Adrenal gland (tissue), 12 donors: ENCODE measurements around the gene BCL2L1. TPM values are rescaled to one million over a fixed set of nuclear protein-coding genes. Genes with fewer than 3 reads are reported as not detected.
"Not testable (repeated sequence)": the region's sequence is repeated elsewhere in the genome, so short reads cannot be mapped to it uniquely, and the experiment has no call there.

Experiments used
- DNase-seq, 7 donors: peaks; one replicate each; pipeline ENCODE4 v3.0.0-alpha.2; 2019 to 2020
- H3K27ac ChIP-seq, 5 donors: fragments of 200-600 bp; sonication (generic) in 4 of 5; 1 replicate in 3 of 5; 2 replicates in 2 of 5; pipeline versions ENCODE4 v1.5.1 to v1.8.0; 2016 to 2020; ENCODE audit warnings: mild to moderate bottlenecking in 1 of 5
- H3K27me3 ChIP-seq: fragments of 200-600 bp; 2 replicates; pipeline ENCODE4 v1.8.0; 2021
- H3K36me3 ChIP-seq, 2 donors: fragments of 200-600 bp; replicated peaks in 1 of 2; 1 replicate in 1 of 2; 2 replicates in 1 of 2; pipeline versions ENCODE4 v1.5.1 to v1.8.0; 2018 to 2022
- H3K4me1 ChIP-seq, 2 donors: fragments of 200-600 bp; replicated peaks in 1 of 2; 1 replicate in 1 of 2; 2 replicates in 1 of 2; pipeline versions ENCODE4 v1.5.1 to v1.8.0; 2018 to 2021
- H3K4me3 ChIP-seq, 4 donors: fragments of 200-600 bp; sonication (generic) in 3 of 4; one replicate each; pipeline ENCODE4 v1.5.1; 2016 to 2018
- H3K9me3 ChIP-seq, 3 donors: fragments of 200-600 bp; sonication (generic) in 1 of 3; replicated peaks in 1 of 3; 1 replicate in 2 of 3; 2 replicates in 1 of 3; pipeline versions ENCODE4 v1.5.1 to v1.8.0; 2016 to 2021
- POLR2A ChIP-seq, 2 donors: fragments of 450-650 bp; IDR thresholded peaks; one replicate each; pipeline ENCODE4 v1.6.1; 2017; ENCODE audit warnings: antibody characterized with exemption in 2 of 2, mild to moderate bottlenecking in 2 of 2, moderate library complexity in 1 of 2
- WGBS, 4 donors: extraction: QIAGEN DNeasy Blood & Tissue Kit in 2 of 4; methylation state at CpG; one replicate each; pipeline versions ENCODE4 v1.1.5 to v1.1.7; 2013 to 2017; 5-methylcytosine and 5-hydroxymethylcytosine counted together
- intact Hi-C, 2 donors: fragments of 100-400 bp; cut with DNase I; formaldehyde crosslinking; loops; one replicate each; pipeline versions ENCODE4 v1.14.1 to v1.15.0; 2022 to 2023
- polyA plus RNA-seq, 3 donors: library from polyadenylated mRNA; stranded (reverse); fragments of 200-250 nt in 2 of 3; fragments of 350-450 nt in 1 of 3; fragmentation: Illumina TruSeq in 1 of 3; extraction: RNeasy Lipid Tissue Mini Kit (QIAGEN cat#74804) in 1 of 3; gene quantifications; one replicate each; pipeline ENCODE4 v1.2.3, GENCODE V29; 2013 to 2014
- total RNA-seq, 9 donors: library from RNA; depleted of rRNA in 4 of 9; stranded (reverse); fragments of >200 nt in 4 of 9; fragments of 120-200 nt in 1 of 9; fragmentation: NEBNext Ultra II Directional in 1 of 9; extraction: Animal tissue kit (Norgen Biotek cat#: 25700) in 1 of 9; gene quantifications; one replicate each; pipeline versions ENCODE4 v1.1.0 to v1.2.4, GENCODE V29; 2013 to 2023
- TF ChIP-seq, protein P1 (sequence below), 6 experiments: fragments of 450-650 bp in 4 of 6; fragments of 200-600 bp in 2 of 6; sonication (generic) in 1 of 6; IDR thresholded peaks; 1 replicate in 5 of 6; 2 replicates in 1 of 6; pipeline versions ENCODE4 v1.5.1 to v1.8.0; 2016 to 2021; ENCODE audit warnings: antibody characterized with exemption in 6 of 6, mild to moderate bottlenecking in 2 of 6, moderate library complexity in 1 of 6
- donor health status: healthy with polysubstance abuse.
- donor health status: Bipolar disorder and iron deficiency.
- donor health status: DM: yes; HTN: yes; CAD: no.
- donor health status: DM: no; HTN: no; CAD: no.
- donor health status: DM: no; HTN: no; CAD: no.
- donor health status: DM: yes; HTN: yes; CAD: no.

Gene BCL2L1
- total and polyA plus RNA-seq, 12 donors, result 40.2 to 143 (median 64.4) TPM

DNA sequence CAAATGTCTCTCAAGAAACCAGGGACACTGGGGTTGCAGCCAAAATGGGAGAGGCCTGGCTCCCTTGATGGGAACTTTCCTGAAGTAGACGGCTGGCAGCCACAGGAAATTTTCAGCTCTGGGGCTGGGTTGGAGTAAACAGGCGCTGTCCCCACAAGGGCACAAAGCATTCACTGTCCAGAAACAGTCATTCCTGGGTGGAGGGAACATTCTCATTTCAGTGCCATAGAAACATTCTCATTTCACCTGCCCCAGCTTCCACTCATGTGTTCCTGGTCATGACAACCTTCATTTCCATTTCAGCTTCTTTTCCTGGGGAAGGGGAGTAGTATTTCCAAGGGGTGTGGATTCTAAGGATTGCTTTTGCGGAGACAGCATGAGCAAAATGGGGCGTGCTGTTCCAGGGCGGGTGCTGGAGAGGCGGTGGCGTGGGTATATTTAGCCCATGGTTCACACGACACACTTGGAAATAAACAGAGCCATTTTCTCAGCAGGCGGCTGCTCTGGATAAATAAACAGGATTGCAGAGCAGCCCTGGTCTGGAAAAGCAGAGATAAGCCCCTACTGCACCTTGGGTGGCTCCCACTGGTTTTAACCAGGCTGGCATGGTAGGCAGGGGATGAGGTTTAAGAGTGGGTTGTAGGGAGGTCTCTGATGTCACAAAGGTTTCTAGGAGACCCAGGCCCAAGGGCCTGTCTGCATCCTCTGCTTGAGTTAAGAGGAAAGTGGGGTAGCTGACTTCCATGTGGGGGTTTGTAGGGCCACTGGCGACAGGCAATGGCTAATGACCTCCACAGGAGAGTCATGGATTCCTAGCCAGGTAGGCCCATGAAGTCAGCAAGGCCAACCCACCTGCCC lies 52.1 kb downstream of the BCL2L1 start:
- TF ChIP-seq, protein P1, sequence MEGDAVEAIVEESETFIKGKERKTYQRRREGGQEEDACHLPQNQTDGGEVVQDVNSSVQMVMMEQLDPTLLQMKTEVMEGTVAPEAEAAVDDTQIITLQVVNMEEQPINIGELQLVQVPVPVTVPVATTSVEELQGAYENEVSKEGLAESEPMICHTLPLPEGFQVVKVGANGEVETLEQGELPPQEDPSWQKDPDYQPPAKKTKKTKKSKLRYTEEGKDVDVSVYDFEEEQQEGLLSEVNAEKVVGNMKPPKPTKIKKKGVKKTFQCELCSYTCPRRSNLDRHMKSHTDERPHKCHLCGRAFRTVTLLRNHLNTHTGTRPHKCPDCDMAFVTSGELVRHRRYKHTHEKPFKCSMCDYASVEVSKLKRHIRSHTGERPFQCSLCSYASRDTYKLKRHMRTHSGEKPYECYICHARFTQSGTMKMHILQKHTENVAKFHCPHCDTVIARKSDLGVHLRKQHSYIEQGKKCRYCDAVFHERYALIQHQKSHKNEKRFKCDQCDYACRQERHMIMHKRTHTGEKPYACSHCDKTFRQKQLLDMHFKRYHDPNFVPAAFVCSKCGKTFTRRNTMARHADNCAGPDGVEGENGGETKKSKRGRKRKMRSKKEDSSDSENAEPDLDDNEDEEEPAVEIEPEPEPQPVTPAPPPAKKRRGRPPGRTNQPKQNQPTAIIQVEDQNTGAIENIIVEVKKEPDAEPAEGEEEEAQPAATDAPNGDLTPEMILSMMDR (IDR thresholded peaks at IDR 0.05), result no peak
- peak in 1 of 2 donors; percentile 44 for TF ChIP-seq POLR2A (IDR thresholded peaks at IDR 0.05)
- Histone ChIP-seq H3K36me3 (peaks cover 0 to 4% of the 10 kb centered on the region in 2 donors), H3K9me3 (no peaks in the 10 kb centered on the region), H3K4me1 (peaks cover 53 to 86% of the 10 kb centered on the region in 2 donors), H3K27me3 (no peaks in the 10 kb centered on the region), H3K27ac (peak overlapping the region; percentile 12 to 85 (median 75)), H3K4me3 (no peak overlapping the region)
- peak; percentile 65 to 89 (median 74) for DNase-seq
- intact Hi-C loops, result no loop called here
- 46 to 56% (median 54%) methylated on average over 10 of the region's 10 CpGs for WGBS, 4 donors

DNA sequence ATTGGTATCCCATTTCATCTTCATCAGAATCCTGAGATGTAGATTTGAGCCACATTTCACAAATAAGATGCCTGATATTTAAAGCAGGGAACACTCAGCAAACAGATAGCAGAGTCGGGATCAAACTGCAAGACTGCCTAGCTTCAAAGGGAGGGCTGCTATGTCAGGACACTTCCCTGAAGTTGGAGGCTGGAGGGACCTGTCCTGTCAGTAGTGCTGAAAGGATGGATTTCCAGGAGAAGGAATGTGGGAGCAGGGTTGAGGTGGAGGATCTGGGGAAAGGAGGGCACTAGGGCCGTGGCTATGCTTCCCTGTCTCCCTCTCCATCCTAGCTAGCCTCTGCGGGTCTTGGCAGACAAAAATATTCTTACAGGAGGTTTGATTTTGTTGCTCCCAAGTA lies 52.8 kb downstream of the BCL2L1 start:
- WGBS, 4 donors, result 56 to 72% (median 63%) methylated on average over 3 of the region's 3 CpGs
- Histone ChIP-seq H3K27me3 (no peaks in the 10 kb centered on the region), H3K36me3 (peaks cover 0 to 11% of the 10 kb centered on the region in 2 donors), H3K4me1 (peaks cover 53 to 85% of the 10 kb centered on the region in 2 donors), H3K27ac (peak overlapping the region in 4 of 5 donors; percentile 70 to 85 (median 79)), H3K9me3 (no peaks in the 10 kb centered on the region), H3K4me3 (no peak overlapping the region)
- TF ChIP-seq, protein P1 (IDR thresholded peaks at IDR 0.05), result no peak
- TF ChIP-seq POLR2A (IDR thresholded peaks at IDR 0.05), result no peak
- intact Hi-C loops, result loop anchor here in 1 of 2 donors (5.0 kb wide), 1 partner anchor 52 kb away; the partner anchor contains the start of gene BCL2L1
- no peak for DNase-seq

DNA sequence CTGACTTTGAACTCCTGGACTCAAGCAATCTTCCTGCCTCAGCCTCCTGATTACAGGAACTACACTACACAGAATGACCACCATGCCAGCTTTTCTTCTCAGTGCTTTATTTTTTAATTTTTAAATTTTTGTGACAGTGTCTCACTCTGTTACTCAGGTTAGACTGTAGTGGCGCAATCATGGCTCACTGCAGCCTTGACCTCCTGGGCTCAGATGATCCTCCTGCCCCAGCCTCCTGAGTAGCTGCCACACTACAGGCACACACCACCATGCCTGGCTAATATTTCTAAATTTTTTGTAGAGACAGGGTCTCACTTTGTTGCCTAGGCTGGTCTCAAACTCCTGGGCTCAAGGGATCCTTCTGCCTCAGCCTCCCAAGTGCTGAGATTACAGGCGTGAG lies 53.7 kb downstream of the BCL2L1 start:
- peak overlapping the region in 3 of 5 donors; percentile 1 to 85 (median 23) for H3K27ac ChIP-seq
- H3K9me3 ChIP-seq, H3K27me3 ChIP-seq, H3K4me3 ChIP-seq, DNase-seq: not testable (repeated sequence)
- intact Hi-C loops, result loop anchor here in 1 of 2 donors (5.0 kb wide), 1 partner anchor 53 kb away; the partner anchor contains the start of gene BCL2L1
- peaks cover 48 to 82% of the 10 kb centered on the region in 2 donors for H3K4me1 ChIP-seq
- WGBS, 4 donors, result 93 to 94% (median 93%) methylated on average over 2 of the region's 2 CpGs
- peaks cover 0 to 16% of the 10 kb centered on the region in 2 donors for H3K36me3 ChIP-seq

DNA sequence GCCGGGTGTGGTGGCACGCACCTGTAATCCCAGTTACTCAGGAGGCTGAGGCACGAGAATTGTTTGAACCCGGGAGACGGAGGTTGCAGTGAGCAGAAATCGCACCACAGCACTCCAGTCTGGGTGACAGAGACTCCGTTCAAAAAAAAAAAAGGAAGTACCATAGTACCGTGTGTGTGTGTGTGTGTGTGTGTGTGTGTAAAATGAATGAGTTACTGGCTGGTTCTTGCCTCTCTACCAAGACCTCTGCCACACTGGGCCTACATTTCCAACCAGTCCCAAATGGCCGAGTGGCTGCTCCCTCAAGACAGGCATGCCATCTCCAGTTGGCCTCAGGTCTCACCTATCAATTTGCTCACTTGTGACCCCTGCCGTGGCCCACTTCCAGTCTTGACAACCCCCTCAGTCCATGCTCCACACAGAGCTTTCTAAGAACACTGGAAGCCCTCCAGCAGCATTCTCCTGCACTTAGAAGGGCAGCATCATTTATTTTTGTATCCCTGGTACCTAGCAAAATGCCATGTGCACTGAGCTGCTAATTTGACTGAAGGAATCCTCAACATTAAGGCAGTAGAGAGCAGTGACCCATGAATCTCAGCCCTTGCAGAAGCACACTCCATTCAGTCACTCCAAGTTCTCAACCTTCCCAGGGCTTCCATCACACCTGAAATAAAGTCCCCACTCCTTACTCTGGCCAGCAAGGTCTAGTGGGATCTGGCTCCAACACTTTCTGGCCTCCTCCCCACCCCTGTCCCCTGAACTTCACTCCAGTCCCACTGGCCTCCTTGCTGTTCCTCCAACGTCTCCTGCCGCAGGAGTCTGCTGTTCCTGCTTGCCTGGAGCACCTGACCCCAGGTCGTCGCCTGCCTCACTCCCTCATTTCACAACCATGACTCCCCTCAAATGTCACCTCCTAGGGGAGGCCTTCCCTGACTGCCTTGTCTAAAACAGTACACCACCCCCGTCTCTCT lies 55.1 kb downstream of the BCL2L1 start:
- Histone ChIP-seq H3K36me3 (peaks cover 0 to 16% of the 10 kb centered on the region in 2 donors), H3K9me3 (no peaks in the 10 kb centered on the region), H3K4me1 (peaks cover 48 to 76% of the 10 kb centered on the region in 2 donors), H3K4me3 (no peak overlapping the region), H3K27me3 (no peaks in the 10 kb centered on the region), H3K27ac (peak overlapping the region; percentile 57 to 85 (median 59))
- 78 to 86% (median 80%) methylated on average over 15 of the region's 15 CpGs for WGBS, 4 donors
- intact Hi-C loops, result loop anchor here in 1 of 2 donors (5.0 kb wide), 1 partner anchor 55 kb away; the partner anchor contains the start of gene BCL2L1
- peak in 1 of 7 donors; percentile 38 for DNase-seq
- TF ChIP-seq, protein P1 (IDR thresholded peaks at IDR 0.05), result no peak
- TF ChIP-seq POLR2A (IDR thresholded peaks at IDR 0.05), result no peak
